Measurements from ENCODE around the gene BRD4. TPM values are rescaled to one million over a fixed set of nuclear protein-coding genes. Genes with fewer than 3 reads are reported as not detected.
"Not testable (repeated sequence)": the region's sequence is repeated elsewhere in the genome, so short reads cannot be mapped to it uniquely, and the experiment has no call there.

BRD4 gene
- polyA plus RNA-seq, 12 donors, result 32.9 to 69.3 (median 37.9) TPM; not detected in 1

DNA sequence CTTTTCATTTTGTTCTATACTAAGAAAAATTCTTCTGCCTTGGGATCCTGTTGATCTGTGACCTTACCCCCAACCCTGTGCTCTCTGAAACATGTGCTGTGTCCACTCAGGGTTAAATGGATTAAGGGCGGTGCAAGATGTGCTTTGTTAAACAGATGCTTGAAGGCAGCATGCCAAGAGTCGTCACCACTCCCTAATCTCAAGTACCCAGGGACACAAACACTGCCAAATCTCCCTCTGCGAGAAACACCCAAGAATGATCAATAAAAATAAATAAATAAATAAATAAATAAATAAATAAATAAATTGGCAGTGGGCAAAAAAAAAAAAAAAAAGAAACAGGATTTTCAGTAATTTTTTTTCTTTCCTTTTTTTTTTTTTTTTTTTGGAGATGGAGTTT is 31.5 kb upstream of the BRD4 start:
- DNase-seq, result not testable (repeated sequence)

DNA sequence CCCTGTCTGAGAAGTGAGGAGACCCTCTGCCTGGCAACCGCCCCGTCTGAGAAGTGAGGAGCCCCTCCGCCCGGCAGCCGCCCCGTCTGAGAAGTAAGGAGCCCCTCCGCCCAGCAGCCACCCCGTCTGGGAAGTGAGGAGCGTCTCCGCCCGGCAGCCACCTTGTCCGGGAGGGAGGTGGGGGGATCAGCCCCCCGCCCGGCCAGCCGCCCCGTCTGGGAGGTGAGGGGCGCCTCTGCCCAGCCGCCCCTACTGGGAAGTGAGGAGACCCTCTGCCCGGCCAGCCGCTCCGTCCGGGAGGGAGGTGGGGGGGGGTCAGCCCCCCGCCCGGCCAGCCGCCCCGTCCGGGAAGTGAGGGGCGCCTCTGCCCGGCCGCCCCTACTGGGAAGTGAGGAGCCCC is 30.7 kb upstream of the BRD4 start:
- DNase-seq, result not testable (repeated sequence)

DNA sequence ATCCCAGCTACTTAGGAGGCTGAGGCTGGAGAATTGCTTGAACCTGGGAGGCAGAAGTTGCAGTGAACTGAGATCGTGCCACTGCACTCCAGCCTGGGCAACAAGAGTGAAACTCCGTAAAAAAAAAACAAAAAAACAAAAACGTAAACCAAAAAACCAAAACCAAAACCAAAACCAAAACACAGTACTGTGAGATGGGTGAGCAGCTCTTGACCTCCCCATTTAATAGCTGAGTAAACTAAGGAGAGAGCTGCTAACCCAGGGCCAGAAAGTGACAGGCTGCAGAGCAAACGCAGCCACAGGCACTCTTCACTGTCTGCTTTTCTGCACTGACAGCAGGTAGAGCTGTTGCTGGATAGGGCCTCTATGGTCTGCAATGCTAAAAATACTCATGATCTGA is 27.7 kb upstream of the BRD4 start:
- DNase-seq, result not testable (repeated sequence)

DNA sequence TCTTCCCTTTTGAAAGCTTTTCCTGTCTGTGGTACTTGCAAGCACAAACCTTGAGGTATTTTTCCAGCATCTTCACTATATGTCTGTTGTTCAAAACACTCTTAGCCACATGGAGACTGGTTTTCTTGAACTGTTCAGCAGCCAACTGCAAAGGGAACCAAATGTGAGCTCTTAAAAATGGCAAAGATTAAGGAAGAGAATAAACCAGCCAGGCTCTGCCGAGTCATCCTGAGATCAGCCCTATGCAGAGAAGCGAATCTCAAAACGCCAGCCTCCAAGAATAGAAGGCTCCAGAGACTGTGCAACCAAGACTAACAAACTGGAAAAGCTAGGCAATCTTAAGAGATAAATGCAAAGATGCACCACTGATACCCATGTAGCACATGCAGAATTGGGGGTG is 26.6 kb upstream of the BRD4 start:
- DNase-seq, result no peak

DNA sequence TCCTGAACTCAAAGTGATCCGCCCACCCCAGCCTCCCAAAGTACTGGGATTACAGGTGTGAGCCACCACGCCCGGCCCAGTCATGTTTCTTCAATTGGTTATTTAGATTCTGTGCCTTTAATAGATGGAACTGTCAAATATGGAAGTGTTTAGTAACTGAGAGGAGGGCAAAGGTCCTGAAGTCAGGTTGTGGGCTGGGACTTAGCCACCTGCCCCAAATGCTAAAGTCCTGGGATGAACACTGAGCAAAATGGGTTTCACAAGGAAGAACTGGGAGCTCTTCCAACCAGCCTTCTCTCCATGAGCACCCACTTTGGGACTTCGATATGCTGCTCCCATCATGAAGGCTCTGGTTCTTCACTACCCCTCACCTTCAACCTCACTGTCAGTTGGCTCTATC is 25.6 kb upstream of the BRD4 start:
- DNase-seq, result no peak

DNA sequence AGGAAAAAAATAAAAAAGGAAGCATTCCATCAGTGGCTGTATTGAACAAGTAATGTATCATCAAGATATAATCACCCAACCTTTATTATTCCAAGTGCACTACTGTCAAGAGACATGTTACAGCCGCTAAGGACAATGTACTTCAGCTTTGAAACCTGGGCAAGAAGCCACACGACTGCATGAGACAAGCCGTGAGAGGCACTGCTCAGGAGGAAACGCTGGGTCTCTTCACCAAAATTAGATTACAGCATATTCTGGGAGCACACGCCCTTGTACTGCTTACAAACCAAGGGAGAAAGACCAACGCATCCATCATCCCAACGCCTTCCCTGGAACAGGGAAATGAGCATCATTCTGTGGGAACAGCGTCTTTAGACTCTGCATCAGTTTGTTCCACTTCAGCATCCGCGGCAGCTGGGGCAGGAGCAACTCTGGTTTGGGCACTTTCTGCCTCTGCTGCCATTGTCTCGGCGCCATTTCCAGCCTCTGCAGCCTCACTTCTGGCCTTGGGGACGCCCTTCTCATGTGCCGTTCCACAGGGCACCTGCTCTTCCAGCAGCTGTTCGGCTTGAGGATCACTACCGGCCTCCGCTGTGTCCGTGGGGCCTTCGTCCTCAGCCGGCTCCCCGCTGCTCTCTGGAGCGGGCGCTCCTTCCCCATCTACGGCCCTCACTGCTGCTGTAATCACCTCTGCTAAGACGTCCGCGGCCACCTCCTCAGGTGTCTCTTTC is 22.4 kb upstream of the BRD4 start:
- DNase-seq, result no peak

DNA sequence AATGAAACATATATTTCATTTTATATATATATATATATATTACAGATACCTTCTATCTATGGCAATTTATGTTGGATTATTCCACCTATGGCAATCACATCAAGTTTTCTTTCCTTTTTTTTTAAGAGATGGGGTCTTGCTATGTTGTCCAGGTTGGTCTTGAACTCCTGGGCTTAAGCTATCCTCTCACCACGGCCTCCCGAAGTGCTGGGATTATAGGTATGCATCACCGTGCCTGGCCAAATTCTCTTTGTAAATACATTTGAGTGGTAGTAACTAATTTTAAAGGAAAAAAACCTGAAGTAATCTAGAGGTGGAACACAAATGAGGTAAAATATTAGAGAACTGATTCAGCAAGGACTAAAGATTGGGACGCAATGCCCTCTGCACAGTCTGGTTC is 21.6 kb upstream of the BRD4 start:
- no peak for DNase-seq

DNA sequence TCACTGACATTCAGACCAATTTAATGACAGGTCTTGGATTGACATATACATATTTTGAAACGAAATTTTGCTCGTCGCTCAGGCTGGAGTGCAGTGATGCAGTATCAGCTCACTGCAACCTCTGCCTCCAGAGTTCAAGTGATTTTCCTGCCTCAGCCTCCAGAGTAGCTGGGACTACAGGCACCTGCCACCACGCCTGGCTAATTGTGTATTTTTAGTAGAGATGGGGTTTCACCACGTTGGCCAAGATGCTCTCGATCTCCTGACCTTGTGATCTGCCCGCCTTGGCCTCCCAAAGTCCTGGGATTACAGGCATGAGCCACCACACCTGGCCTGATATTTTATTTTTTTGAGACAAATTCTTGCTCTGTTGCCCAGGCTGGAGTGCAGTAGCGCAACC is 20.2 kb upstream of the BRD4 start:
- DNase-seq, result not testable (repeated sequence)

DNA sequence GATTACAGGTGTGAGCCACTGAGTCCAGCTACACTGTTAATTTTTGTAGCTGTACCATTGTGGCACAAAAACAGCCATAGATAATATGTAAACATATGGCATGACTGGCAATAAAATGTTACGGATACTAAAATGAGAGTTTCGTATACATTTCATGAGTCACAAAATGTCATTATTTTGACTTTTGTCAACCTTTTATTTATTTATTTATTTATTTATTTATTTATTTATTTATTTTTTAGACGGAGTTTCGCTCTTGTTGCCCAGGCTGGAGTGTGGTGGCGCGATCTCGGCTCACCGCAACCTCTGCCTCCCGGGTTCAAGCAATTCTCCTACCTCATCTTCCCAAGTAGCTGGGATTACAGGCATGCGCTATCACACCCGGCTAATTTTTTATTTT is 9.0 kb upstream of the BRD4 start:
- DNase-seq, result not testable (repeated sequence)

DNA sequence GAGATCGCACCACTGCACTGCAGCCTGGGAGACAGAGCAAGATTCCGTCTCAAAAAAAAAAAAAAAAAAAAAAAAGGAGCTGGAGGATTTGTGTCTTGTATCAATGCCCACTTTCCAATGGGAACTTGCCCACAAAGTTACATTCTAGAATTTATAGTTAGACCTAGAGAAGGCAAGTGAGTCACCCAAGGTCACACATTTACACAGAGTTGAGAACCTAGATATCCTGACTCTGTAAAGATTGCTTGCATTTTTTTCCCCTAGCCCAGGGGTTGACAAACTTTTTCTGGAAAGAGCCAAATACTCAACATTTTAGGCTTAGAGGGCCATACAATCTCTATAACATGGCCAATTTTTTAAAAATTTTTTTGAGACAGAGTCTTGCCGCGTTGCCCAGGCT is 7.7 kb upstream of the BRD4 start:
- DNase-seq, result no peak

DNA sequence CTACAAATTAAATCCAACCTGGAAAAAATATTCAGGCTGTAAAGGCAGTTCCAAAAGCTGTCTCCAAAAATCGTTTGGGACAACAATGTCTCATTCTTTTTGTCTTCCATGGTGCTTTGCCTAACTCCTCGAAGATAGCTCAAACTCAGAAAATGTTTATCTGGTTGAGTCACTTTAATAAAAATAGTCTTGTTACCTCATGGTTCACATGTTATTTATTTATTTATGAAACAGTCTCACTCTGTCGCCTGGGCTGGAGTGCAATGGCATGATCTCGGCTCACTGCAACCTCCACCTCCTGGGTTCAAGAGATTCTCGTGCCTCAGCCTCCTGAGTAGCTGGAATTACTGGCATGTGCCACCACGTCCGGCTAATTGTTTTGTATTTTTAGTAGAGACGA is 4.9 kb upstream of the BRD4 start:
- DNase-seq, result no peak

DNA sequence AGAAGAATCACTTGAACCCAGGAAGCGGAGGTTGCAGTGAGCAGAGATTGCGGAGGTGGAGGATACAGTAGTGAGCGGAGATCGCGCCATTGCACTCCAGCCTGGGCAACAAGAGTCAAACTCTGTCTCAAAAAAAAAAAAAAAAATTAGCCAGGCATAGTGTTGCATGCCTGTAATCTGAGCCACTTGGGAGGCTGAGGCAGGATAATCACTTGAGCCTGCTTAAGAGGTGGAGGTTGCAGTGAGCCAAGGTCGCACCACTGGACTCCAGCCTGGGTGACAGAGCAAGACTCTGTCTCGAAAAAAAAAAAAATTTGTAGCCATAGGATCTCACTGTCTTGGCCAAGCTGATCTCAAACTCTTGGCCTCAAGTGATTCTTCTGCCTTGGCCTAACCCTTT is 3.7 kb upstream of the BRD4 start:
- not testable (repeated sequence) for DNase-seq

DNA sequence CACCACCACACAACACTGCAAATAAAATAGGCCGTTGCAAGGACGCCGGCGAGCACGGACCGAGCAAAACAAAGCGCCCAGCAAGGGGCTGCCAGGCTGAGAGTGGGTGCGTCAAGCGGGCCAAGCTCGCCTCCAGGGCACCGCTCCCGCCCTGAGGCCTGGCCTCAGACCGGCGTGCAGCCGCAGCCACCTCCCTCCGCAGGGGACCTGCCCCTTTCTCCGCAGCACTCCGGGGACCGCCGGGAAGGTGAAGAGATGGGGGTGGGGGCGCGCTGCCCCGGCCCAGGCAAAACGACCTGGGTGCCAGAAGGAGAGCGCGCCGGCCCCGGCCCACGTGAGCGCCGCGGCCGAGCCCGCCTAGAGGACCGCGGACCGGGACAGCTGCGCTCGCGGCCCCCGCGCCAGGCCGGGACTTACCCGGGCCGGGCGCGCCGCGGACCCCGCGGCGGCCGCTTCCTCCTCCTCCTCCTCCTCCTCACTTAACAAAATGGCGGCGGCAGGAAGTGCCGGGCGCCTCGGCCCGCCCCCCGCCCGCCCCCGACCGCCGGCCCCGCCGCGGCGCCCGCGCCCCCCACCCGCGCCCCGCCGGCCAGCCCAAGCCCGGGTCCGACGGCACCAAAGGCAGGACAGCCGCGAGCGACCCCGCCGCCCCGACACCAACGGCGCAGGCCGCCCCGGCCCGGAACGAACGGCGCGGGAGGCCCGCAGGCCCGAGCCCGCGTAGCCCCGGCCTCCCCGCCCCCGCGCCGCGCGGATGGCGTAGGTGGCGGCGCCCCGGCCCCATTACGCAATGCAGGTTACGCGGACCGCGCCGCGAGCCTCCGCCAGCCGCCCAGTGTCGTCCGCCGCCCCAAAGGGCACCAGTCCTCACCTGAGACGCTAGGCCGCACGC is 674 bp downstream of the BRD4 start:
- DNase-seq, result no peak

DNA sequence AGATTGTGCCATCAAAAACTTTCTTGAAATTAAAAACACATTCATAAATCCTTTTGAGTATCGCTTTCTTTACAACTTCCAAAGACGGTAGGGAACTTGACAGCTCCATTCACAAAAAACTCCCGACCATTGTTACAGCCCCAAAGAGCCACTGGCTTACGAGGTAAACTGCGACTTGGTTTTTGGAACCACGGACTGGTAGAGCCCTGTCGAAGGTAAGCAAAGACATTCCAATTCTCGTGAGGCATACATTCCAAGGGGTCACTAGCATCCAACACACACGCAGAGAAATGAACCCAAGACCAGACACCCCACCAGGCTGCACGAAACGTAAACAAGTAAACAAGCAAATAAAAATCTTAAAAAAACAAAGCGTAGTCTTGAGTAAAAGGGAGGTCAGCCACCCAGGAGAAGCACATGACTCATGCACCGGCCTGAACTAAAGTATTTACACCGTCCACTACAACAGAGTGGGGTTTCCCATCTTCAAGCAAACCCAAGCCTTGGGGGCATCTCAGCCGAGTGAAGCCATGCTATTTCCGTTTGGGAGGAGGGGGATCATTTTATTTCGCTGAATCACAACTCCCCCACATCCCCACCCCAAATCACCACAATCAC is 1.4 kb downstream of the BRD4 start:
- no peak for DNase-seq

DNA sequence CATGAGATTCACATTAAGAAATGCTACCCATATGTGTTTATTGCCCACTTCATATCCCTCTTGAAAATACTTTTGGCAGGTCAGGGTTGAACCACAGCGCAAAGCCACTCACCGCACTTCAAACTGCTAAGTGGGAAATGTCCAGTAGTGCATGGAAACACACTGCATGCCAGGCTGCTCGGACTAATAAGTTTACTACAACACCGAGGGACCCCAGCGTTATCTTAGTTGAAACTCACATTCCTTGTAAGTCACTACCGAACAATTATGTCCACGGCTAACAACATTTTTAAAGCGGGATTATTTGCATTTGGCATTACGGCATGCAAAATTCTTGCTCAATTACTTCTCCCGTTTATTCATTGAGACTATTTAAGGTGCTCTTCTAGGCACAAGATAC is 4.0 kb downstream of the BRD4 start:
- no peak for DNase-seq

DNA sequence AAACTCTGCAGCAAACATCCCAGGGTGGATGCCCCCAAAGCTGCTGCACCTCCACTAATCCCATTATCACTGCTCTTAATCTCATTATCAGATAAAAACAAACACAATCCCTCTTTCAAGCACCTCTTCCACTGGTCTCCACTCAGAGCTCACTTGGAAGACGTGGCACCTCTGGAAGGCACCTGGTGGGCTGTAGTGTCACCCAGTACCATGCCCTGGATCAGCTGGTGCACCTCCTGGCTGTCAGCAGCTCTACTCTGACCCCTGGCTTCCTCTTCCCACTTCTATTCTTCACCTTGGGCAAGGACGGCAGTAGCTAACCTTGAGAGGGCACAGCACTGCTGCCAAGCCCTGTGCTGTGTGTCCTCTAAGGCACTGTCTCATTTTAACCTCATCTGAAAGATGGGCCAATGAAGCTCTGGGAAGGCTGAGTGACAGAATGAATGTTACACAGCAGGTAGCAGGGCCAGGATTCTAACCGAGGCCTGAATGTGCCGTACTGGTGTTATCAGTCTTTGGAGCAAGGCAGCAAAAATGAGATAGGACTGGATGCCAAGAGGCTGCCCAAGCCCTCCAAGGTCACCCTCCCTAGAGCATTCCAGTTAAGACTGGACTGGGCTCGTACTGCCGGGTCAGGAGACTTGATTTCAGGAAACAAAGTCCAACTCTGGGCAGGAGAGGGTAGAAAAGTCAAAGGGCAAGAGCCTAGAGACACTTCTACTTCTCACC is 7.4 kb downstream of the BRD4 start:
- DNase-seq, result no peak

DNA sequence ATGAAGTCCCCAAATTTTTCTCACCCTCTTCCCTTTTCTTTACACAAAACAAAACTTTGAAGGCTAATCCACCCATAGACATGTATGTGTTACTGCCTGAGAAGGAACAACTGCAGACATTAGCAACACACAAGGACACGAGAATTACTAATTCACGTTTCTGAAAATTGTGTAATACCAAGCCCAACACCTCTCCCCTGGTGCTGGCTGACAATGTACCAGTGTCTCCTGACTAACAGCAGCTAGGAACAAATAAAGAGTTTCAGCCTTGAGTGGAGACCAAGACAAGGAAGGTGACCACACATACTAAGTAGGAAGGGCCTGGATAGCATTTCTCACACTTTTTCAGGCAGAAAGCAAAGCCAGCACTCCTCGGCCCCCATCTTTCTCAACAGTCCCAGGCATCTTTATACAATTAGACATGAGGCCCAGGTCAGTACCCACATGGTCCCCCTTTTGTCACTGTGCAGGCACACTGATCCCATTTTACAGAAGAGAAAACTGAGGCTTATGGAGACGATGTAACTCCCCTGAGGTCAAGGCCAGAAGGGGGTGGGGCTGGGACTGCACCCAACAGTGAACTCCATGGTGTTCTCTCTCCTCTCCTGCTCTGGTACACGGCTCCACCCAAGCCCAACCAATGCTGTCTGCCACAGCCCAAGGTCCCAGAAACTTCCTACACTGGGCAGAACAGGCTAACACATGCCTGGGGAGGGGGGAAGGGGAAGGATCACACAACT is 8.7 kb downstream of the BRD4 start:
- no peak for DNase-seq

DNA sequence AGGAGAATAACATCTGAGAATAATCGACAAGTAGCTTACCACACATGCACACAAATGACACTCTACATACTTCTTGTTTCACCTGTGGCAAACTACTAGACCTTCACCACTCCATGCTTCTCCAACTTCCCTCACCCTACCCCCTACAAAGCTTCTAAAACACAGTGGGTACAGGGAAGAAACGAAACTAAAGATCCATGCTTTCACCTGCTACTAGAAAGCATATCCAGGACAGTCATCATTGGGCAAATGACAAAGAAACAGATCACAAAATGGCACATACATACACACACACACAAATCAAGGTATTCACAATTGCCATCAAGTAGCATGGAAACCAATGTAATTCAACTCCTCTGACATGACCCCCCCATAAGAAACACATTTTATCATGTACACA is 10.6 kb downstream of the BRD4 start:
- DNase-seq, result no peak

DNA sequence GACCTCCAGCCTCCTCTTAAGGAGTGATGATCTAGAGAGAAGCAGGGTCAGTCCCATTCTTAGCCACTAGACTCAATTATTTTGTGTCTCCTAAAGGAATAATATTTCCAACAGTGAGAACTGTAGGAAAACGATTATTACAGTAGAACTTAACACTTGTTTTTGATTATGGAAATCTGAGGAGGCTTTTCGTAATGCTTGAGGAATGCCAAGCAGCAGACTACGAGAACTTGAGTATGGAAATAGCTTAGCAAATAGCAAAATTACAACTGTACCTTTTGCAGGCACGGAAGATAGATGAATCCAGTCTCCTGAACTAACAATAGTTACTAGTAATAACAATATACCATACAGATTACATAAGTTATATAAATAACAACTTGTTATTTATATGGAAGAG is 12.2 kb downstream of the BRD4 start:
- no peak for DNase-seq

DNA sequence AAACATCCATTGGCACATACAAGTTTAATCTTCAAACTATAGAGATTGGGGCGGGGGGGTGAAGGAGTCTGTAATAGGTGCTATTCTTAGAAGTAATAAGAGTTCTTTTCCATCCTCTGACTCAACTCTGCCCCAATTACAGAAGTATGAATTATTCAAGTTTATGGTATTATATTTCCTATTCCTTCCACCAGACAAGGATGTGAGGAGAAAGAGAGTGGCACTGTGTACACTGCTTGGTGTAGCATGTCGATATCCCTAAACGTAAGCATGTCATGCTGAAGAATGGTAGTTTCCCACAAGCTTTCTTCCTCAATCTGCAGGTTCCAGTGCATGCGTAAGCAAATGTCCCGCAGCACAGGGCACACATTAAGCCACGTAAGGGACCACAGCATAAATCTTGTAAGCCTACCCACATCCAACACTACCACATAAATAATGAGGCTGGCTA is 14.1 kb downstream of the BRD4 start:
- DNase-seq, result no peak

DNA sequence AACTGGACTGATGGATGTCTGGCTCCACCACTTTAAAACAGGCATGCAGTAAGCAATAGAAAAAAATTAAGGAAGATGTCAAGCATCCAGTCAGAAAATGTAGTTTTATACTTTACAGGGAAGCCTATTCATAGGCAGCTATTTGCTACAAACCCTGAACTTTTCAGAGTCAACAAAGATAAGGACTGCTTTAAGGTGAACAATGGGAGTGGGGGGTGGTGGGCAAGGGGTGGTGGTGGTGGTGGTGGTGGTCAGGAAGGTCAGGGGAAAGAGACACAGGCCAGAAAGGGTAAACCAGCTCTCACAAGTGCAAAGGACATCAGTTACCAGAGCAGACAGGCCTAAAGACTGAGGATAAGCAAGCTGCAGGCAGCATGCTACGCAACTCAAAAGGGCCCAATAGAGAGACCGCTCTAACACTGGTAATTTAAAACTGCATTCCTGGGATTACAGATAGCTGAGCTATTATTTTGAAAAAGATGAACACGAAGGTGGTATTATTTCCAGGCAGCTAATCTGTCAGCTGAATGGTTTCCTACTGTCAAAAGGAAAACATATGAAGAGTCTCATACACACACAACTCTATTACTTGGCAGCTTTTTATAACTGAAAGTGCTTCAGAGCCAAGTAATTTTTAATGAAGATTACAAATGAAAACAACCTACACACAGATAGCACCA is 14.8 kb downstream of the BRD4 start:
- no peak for DNase-seq

Data from muscle of arm (tissue), 12 donors.